Sigmoid colon (tissue), 4 donors: ENCODE measurements around the gene TMEM174.

Source experiments
- CTCF ChIP-seq, 4 experiments: fragments of 450-650 bp in 3 of 4; fragments of 200-600 bp in 1 of 4; IDR thresholded peaks; one replicate each; pipeline ENCODE4 v1.5.1; 2016 to 2019; ENCODE audit warnings: antibody characterized with exemption in 4 of 4, mild to moderate bottlenecking in 3 of 4, moderate library complexity in 2 of 4
- EP300 ChIP-seq, 4 donors: sonication (generic); formaldehyde crosslinking; IDR thresholded peaks; one replicate each; pipeline ENCODE4 v1.6.1; 2017; ENCODE audit warnings: antibody characterized with exemption in 4 of 4
- POLR2A ChIP-seq, 2 donors: fragments of 450-650 bp; IDR thresholded peaks; one replicate each; pipeline ENCODE4 v1.6.1; 2016; ENCODE audit warnings: antibody characterized with exemption in 2 of 2, mild to moderate bottlenecking in 2 of 2, moderate library complexity in 2 of 2
- POLR2AphosphoS5 ChIP-seq, 4 donors: sonication (generic); formaldehyde crosslinking; IDR thresholded peaks; one replicate each; pipeline ENCODE4 v1.6.1; 2017; ENCODE audit warnings: antibody characterized with exemption in 4 of 4

DNA sequence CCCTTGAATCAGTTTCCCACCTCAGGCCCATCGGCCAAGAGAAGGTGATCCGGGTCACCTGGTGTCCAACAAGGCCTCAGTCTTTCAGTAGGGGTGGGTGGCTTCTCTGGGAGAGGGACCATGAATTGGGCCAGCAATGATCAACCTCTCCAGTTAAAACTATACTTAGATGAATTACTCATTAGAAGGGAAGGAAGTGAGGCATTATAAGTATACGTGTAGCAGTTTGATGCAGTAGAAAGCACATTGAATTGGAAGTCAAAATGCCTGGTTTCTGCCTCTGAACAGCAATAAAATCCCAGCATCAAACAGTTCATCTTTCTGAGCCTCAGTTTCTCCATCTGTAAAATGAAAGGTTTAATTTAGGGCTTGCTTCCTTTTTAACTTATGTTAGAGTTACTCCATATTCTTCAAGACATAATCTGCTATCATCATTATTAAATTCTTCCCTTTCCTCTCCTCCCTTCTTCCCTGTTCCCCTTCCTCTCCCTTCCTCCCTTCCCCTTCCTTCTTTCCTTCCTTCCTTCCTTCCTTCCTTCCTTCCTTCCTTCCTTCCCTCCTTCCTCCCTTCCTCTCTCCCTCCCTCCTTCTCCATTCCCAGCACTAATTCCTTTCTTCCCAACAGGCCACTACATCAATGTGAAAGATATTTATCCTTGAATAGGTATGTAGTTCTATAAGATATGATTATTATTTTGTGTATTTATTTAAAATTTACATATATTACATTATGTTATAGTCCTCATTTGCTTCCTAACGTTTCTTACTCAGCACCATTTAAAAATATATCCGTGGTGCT lies 18.6 kb upstream of the TMEM174 start:
- TF ChIP-seq CTCF (IDR thresholded peaks at IDR 0.05) (no peak), POLR2AphosphoS5 (IDR thresholded peaks at IDR 0.05) (no peak), EP300 (IDR thresholded peaks at IDR 0.05) (no peak), POLR2A (IDR thresholded peaks at IDR 0.05) (no peak)
